HepG2 (cell line): Measurements from ENCODE around the gene GBP1. TPM values are rescaled to one million over a fixed set of nuclear protein-coding genes. Genes with fewer than 3 reads are reported as not detected.

Experiments used
- EHMT2 ChIP-seq: fragments of 200-600 bp; sonication (generic); IDR thresholded peaks from 2 replicates; pipeline ENCODE4 v1.7.0; 2017; ENCODE audit warnings: antibody characterized with exemption, low read depth, low read length, borderline replicate concordance
- EZH2 ChIP-seq: conservative IDR thresholded peaks from 2 replicates; pipeline ENCODE4 v1.6.1; 2012; ENCODE audit warnings: mild to moderate bottlenecking, low read depth, low read length, moderate library complexity
- GTF3A ChIP-seq: sonication (generic); formaldehyde crosslinking; conservative IDR thresholded peaks from 2 replicates; pipeline ENCODE4 v1.4.0; 2020; ENCODE audit warnings: mild to moderate bottlenecking, missing genetic modification reagents
- MYC ChIP-seq: sonication (generic); formaldehyde crosslinking; IDR thresholded peaks from 2 replicates; pipeline ENCODE4 v1.9.0; 2021; ENCODE audit warnings: missing genetic modification reagents, borderline replicate concordance
- NFE2L2 ChIP-seq: fragments of 150-350 bp; IDR thresholded peaks from 2 replicates; pipeline ENCODE4 v1.6.1; 2014; ENCODE audit warnings: low read length
- PHF8 ChIP-seq: sonication (generic); formaldehyde crosslinking; IDR thresholded peaks from 2 replicates; pipeline ENCODE4 v1.5.0; 2020; ENCODE audit warnings: missing genetic modification reagents
- TBL1XR1 ChIP-seq: fragments of 150-350 bp; IDR thresholded peaks from 2 replicates; pipeline ENCODE4 v1.6.1; 2014; ENCODE audit warnings: borderline replicate concordance, low read length; ENCODE audit not compliant: partially characterized antibody
- ZBTB49 ChIP-seq: sonication (generic); formaldehyde crosslinking; IDR thresholded peaks from 2 replicates; pipeline ENCODE4 v1.4.0; 2020; ENCODE audit warnings: missing genetic modification reagents, borderline replicate concordance
- ZHX1 ChIP-seq: sonication (generic); formaldehyde crosslinking; IDR thresholded peaks from 2 replicates; pipeline ENCODE4 v1.8.1; 2022; ENCODE audit warnings: low read depth, mild to moderate bottlenecking, missing genetic modification reagents
- ZNF382 ChIP-seq: sonication (generic); formaldehyde crosslinking; IDR thresholded peaks from 2 replicates; pipeline ENCODE4 v1.5.0; 2020; ENCODE audit warnings: missing genetic modification reagents, mild to moderate bottlenecking, borderline replicate concordance
- ZNF883 ChIP-seq: sonication (generic); formaldehyde crosslinking; IDR thresholded peaks from 2 replicates; pipeline ENCODE4 v1.5.1; 2020; ENCODE audit warnings: mild to moderate bottlenecking, missing genetic modification reagents; ENCODE audit errors: not compliant biosample characterization
- polyA plus RNA-seq, 8 experiments: library from polyadenylated mRNA; depleted of rRNA in 3 of 8; stranded (reverse) in 7 of 8; unstranded in 1 of 8; fragments of >200 nt; fragmentation: Illumina TruSeq in 4 of 8; extraction: Trizol in 4 of 8; gene quantifications; 2 replicates each; pipeline versions ENCODE4 v1.2.1 to v1.2.3, GENCODE V29; 2011 to 2016; ENCODE audit warnings: low read depth in 4 of 8, missing spikeins in 1 of 8, mixed read lengths in 1 of 8; ENCODE audit not compliant: insufficient read depth in 1 of 8
- total RNA-seq, 5 experiments: library from RNA; depleted of rRNA; stranded (reverse); fragments of >200 nt; fragmentation: Illumina TruSeq; extraction: Trizol; gene quantifications; 2 replicates each; pipeline ENCODE4 v1.2.3, GENCODE V29; 2016; ENCODE audit warnings: low read depth in 1 of 5
- TF ChIP-seq, protein P1 (sequence below): sonication (generic); formaldehyde crosslinking; IDR thresholded peaks from 2 replicates; pipeline ENCODE4 v1.4.0; 2020; ENCODE audit warnings: missing genetic modification reagents, low read depth, mild to moderate bottlenecking, borderline replicate concordance
- TF ChIP-seq, protein P2 (sequence below): sonication (generic); formaldehyde crosslinking; IDR thresholded peaks from 2 replicates; pipeline ENCODE4 v1.8.0; 2022; ENCODE audit warnings: missing genetic modification reagents, low read depth, mild to moderate bottlenecking, borderline replicate concordance
- TF ChIP-seq, protein P3 (sequence below): sonication (generic); formaldehyde crosslinking; IDR thresholded peaks from 2 replicates; pipeline ENCODE4 v1.4.0; 2020; ENCODE audit warnings: missing genetic modification reagents

Gene GBP1
- total and polyA plus RNA-seq, 2 of the 13 experiments (the other 11 are each of a cell fraction or from before 2014, with no cell fraction given): 0.62 to 2.3 TPM

DNA sequence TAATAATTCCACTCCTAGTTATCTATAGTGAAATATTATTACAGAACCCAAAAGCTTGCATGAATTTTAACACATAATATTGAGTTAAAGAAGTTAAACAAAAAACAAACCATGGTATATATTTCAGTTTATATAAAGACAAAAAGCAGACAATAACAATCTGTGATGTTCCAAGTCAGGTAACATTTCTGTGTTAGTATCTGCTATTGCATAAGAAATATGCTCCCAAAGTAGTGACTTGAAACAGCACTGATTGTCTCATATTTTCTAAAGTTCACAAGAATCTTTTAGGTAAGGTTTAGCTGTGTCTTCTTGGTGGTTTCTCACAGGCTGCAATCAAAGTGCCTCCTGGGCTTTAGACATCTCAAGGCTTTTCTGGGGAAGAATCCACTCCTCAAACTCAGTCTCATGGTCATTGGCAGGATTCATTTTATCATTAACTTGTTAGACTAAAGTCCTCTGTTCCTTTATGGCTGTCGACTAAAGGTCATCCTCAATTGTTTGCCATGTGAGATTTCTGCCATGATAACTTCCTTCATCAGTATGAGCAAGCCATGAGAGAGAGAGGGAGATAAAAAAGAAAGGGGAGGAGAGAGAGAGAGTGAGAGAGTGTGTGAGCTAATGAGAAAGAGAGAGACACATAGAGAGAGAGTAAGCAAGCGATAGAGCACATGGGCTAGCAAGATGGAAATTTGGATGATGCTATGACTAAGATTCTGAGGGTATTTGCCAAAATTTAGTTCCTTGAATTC is 19.9 kb downstream of the GBP1 start (continued):
- TF ChIP-seq, protein P1, sequence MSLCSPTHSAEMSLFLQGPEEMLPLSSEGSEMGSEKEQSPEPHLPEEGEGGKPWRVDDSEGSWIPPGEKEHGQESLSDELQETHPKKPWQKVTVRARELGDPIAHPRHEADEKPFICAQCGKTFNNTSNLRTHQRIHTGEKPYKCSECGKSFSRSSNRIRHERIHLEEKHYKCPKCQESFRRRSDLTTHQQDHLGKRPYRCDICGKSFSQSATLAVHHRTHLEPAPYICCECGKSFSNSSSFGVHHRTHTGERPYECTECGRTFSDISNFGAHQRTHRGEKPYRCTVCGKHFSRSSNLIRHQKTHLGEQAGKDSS (CRISPR knock-in tag): no peak
- TF ChIP-seq ZHX1 (no peak), EZH2 (no peak), EHMT2 (no peak; the same call in 1 of the 2 replicates), ZNF883 (CRISPR knock-in tag) (no peak), ZBTB49 (no peak), PHF8 (CRISPR knock-in tag) (no peak), TBL1XR1 (no peak), ZNF382 (CRISPR knock-in tag) (no peak), GTF3A (no peak), MYC (CRISPR knock-in tag) (0 out of 2 replicates have a peak, but pooled peaks have one; percentile 20), NFE2L2 (no peak)
- TF ChIP-seq, protein P2, sequence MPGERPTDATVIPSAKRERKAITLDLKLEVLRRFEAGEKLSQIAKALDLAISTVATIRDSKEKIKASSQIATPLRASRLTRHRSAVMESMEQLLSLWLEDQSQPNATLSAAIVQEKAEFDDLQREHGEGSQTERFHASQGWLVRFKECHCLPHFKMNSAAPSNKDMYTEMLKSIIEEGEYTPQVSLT (CRISPR knock-in tag): no peak
- TF ChIP-seq, protein P3, sequence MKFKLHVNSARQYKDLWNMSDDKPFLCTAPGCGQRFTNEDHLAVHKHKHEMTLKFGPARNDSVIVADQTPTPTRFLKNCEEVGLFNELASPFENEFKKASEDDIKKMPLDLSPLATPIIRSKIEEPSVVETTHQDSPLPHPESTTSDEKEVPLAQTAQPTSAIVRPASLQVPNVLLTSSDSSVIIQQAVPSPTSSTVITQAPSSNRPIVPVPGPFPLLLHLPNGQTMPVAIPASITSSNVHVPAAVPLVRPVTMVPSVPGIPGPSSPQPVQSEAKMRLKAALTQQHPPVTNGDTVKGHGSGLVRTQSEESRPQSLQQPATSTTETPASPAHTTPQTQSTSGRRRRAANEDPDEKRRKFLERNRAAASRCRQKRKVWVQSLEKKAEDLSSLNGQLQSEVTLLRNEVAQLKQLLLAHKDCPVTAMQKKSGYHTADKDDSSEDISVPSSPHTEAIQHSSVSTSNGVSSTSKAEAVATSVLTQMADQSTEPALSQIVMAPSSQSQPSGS (CRISPR knock-in tag): peak; percentile 53
